DMS79 (cell line): ENCODE results near the gene ZBTB2.
A peak's percentile ranks its signal among the peaks of the same experiment; 100 is the strongest.
"Not testable (repeated sequence)": the region's sequence is repeated elsewhere in the genome, so short reads cannot be mapped to it uniquely, and the experiment has no call there.

Experiments
- DNase-seq: peaks from one replicate; lab custom pipeline; 2025; lab: John Stamatoyannopoulos, UW

The ZBTB2 gene

DNA sequence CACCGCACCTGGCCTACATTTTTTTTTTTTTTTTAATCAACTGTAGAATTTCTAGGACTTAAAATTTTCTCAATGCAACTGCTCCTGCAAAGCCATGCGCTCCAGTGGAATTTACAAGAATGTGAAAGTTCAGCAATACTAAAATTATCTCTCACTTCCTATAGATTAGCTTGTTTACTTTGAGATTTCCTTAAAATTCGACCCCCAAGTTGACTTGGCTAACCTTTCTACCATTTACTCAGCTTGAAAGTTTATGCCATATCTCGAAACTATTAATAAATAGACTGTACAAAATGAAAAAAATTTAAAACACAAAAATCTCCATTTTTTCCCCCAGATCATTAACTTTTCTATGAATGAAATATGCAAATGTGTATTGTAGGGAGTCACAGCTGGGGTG is 64.3 kb downstream of the ZBTB2 start:
- DNase-seq = no peak

DNA sequence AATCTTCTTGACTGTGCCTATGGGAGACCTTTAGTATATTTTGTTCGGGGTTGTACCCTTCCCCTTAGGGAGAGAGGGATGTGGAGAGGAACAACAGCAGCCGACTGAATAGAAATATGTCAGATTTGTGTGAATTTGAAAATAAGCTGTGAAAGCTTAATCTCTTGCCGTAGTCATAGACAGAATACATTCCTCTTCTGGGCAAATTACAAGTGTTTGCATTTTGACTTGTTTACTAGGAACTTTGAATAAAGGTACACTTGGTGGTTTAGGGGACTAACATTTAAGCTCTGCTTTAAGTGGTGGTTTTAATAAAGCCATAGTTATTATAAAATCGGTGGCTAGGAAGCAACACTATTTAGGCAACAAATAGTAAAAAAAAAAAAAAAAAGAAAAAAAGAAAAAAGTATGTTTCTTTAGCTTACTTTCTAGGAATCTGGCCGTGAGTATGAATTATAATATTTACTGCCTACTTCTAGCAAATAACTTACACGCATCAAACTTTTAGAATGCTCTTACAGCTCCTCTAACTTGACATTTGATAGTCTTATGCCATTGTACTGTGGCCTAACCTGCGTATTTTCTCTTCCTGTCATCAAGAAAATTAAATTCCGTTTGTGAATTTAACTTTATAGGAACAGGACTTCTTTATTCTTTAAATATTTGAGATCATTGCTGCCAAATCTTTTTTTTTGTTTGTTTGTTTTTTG is 65.1 kb downstream of the ZBTB2 start:
- no peak for DNase-seq

DNA sequence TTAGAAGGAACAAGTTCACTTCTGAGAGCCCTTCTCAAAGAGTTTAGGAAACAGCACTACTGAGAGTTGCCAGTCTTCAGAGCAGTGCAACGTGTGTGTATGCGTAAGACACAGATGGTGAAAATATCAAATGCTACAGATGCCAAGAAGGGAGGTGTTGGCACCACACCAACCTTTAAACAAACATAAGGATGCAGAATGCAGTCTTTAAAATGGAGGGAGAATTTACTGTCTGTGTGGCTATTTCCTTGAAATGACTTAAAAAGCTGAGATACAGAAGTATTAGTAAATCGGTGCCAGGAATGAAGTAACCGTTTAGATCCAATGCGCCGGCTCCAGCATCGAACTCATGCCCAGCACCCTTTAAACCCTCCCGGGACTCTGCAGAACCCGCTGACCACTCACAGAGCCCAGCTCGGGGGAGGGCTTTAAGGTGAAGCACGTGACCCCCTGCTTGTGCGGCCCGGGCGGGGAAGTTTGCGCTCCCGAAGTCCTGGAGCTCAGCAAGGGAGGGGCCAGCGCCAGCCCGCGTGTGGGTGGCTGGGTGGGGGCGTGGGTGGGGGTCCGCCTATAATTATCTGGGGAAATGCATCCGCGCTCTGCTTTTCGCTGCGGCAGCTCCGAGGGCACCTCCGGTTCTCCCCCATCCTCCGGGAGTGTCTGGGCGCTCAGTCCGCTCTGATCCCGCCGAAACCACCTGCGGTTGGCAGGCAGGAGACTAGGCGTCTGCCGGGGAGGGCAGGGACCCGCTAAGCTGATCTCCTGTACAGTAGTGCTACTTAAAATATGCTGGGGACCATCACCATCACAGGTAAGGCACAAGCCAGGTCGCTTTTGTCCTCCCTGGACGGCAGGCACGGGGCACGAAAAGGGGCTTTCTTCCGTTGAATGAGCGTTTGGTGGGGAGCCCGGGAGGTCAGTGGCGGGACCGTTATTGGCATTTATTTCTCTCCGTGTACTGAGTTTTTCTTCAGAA is 66.0 kb downstream of the ZBTB2 start:
- no peak for DNase-seq

DNA sequence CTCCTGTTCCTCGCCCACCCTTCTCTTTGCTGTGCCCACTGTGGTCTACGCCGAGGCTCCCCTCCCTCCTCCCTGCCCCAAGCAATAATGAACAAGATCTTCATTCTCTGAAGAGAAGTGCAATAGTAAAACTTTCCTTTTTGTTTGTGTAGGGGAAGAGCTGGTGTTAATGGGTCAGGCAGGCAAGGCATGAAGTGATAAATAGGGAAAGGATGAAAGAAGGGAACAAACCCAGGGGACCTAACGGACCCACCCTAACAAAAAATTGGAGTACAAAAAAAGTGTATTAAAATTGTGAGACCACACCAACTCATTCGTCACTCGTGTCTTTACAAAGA is 66.9 kb downstream of the ZBTB2 start:
- no peak for DNase-seq

DNA sequence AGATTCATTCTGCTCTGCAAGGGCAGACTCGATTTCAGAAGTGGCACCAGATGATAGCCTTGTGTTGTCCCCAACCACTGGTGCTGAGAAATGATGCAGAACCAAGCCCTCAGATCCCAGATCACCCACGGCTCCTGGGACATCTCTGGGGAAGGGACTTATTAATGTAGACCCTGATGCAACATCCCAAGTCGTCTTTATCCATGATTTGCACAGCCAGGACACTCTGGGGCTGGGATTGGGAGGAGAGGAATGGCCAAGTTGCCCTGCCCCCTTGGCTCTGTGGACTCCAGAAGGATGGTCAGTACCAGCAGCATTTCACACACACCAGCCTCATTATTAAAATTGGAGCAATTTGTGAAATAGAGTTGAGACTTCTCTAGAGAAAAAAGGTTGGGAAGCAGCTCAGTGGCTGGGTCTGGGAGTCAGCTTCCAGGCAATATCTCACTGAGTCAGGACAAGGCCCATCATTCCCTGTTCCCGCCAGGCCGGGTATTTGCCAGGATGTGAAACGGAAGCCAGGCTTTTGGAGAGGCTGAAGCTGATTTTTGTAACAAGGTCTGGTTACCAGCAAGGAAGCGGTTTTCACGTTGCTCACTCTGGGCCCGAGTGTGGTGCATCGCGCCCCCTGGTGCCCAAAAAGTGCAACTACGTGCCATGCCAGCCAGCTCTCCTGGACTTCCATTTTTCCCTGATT is 67.4 kb downstream of the ZBTB2 start:
- peak; percentile 65 for DNase-seq

DNA sequence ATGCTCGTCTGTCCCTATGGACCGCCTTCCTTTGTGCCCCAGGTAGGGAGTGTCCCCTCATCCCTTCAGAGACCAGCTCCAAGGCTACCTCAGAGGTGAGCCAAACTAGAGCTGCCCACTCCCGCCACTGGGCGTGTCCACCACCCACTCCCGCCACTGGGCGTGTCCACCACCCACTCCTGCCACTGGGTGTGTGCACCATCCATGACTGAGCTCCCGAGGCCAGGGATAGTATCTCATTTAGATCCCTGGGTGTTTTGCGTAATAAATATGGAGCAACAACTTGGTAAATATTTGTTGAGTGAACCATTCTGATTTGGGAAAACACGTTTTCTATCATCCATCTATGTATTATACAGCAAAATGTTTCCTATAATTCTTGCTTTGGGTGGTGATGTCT is 68.8 kb downstream of the ZBTB2 start:
- DNase-seq = no peak

DNA sequence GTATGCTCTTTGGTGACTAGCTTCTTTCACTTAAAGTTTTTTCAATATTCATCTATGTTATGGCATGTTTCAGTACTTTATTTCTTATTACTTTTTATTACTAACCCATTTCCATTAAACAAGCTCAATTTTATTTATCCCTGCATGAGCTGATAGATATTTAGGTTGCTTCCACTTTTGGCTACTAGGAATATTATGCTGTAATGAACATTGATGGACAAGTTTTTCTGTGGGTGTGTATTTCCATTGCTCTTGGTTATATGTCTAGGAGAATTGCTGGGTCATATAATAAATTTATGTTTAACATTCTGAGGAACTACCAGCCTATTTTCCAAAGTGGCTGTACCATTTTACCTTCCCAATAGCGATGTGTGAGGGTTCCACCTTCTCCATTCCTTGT is 69.9 kb downstream of the ZBTB2 start:
- DNase-seq = no peak

DNA sequence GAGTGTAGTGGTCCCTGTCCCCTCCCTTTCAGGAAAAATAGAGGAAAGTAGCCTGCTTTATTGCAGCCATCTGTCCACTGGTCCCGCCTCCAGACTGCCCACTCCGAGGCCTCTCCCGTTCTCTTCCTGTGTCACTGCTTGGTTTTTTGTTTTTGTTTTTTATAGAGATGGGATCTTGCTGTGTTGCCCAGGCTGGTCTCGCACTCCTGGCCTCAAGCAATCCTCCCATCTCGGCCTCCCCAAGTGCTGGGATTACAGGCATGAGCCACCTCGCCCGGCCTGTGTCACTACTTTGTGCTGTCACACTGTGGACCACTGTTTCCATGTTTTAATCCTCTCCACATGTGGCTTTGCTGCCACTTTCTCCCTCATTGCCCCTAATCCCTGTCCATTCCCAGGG is 71.2 kb downstream of the ZBTB2 start:
- DNase-seq = no peak

DNA sequence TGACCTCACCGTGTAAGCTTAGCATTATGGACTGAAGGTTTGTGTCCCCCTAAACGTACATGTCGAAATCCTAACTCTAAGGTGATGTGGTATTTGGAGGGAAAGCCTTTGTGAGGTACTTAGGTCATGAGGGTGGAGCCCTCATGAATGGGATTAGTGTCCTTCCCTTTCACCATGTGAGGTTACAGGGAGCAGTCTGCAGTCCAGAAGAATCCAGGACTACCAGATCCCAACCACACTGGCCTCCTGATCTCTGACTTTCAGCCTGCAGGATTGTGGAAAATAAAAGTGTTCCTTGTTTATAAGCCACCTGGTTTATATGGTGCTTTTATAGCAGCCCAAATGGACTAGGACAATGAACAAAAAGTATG is 73.4 kb downstream of the ZBTB2 start:
- no peak for DNase-seq

DNA sequence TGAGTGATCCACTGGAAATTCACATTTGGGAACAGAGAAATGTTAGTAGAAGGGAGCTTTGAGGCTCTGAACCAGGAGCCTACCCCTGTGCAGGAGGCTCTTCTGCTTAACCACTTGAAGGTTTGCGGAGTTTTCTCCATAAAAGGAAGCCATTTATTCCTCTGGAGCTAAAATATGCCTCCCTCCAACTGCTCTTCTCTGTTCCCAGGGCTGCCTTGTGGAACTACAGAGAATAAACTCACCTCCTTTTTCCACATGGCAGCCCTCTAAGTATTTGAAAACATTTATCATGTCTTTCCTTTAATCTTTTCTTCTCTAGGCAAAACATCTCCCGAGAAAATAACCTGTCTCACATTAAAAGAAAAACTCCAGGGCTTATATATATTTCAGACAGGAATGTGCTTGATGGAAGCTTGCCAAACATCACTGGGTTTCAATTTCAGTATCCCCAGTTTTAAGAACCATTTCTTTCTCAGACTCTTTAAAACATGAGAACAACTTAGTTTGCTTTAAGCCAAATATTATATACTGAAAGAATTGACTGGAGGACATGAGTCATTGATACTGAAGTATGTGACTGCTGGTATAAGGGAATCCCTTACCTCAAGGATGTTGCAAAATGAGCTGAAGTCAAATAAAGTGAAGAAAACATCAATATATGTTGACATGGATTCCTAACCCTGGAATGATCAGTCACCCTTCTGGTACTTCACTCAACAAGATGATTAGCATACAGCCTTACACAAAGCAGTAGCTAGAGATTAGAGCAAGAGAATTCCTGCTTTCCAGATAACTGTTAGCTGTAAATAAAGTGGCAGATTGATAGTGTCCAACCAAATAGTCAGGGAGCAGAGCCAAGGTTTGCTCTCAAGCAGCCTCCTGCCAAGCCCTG is 74.0 kb downstream of the ZBTB2 start:
- no peak for DNase-seq

DNA sequence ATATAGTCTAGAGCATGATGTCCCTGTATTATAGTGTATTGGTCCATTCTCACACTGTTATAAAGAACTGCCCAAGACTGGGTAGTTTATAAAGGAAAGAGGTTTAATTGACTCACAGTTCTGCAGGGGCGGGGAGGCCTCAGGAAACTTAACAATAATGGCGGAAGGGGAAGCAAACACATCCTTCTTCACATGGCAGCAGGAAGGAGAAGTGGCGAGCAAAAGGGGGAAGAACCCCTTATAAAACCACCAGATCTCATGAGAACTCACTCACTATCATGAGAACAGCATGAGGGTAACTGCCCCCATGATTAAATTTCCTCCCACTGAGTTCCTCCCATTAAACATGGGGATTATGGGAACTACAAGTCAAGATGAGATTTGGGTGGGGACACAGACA is 75.7 kb downstream of the ZBTB2 start:
- DNase-seq = not testable (repeated sequence)
